HG03469 (cell line): Measurements from ENCODE around the gene ARNT2.
"Not testable (repeated sequence)": the region's sequence is repeated elsewhere in the genome, so short reads cannot be mapped to it uniquely, and the experiment has no call there.

Experiments
- ATAC-seq: cut with Tn5 transposase; IDR thresholded peaks from one replicate; pipeline ENCODE4 v1.9.1; 2021; ENCODE audit warnings: mild to moderate bottlenecking, moderate library complexity, moderate number of reproducible peaks; ENCODE audit not compliant: unreplicated experiment

The ARNT2 gene

GRCh38 chr15:80639168-80639555 lies 235.0 kb downstream of the ARNT2 start:
- ATAC-seq: no peak

- ATAC-seq: no peak
Observed at GRCh38 chr15:80640531-80641121, 236.4 kb downstream of the ARNT2 start.

- no peak for ATAC-seq
Observed at GRCh38 chr15:80641384-80641783, 237.2 kb downstream of the ARNT2 start.

- ATAC-seq: no peak
Observed at GRCh38 chr15:80643431-80643951, 239.3 kb downstream of the ARNT2 start.

GRCh38 chr15:80645494-80646065 lies 241.4 kb downstream of the ARNT2 start:
- ATAC-seq: no peak

GRCh38 chr15:80647424-80647823 lies 243.2 kb downstream of the ARNT2 start:
- ATAC-seq: not testable (repeated sequence)
